Stimulated activated CD8-positive, alpha-beta memory T cell treated with anti-CD3 and anti-CD28 coated beads, Interleukin-4, amount 100 ng/mL, for 4 hours (primary cell): ENCODE results near the gene GPR65.

Source experiments
- DNase-seq, 2 donors: peaks; one replicate each; pipeline ENCODE4 v3.0.0-alpha.2; 2020; ENCODE audit warnings: low read depth in 2 of 2, low spot score in 1 of 2

Gene GPR65

GRCh38 chr14:88005050-88005481 lies at the start of gene GPR65:
Gene GPR65 (plus strand): TSS chr14:88005135. CDS start chr14:88010848, 5,713 bp downstream.
- DNase-seq = no peak

DNA sequence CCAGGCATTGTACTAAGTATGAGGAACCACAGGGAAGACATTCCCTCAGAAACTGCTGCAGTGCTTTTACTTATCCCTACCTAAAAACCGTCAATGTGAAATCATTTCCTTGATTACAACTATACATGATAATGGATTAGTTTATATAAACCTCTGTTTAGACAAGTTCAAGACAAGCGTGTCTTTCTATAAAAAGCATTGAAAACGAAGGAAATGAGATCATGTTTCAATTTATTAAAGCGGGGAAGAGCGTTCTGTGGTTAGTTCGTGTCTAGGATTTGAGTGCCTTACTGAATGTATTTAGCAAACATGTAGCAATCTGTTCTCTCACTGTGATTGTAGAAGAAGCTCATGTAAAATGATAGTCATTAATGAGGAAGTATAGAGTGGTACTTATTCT lies 49.4 kb upstream of the GPR65 start:
- DNase-seq = no peak

- no peak for DNase-seq
Measured at GRCh38 chr14:87960013-87960787, 44.7 kb upstream of the GPR65 start.

DNA sequence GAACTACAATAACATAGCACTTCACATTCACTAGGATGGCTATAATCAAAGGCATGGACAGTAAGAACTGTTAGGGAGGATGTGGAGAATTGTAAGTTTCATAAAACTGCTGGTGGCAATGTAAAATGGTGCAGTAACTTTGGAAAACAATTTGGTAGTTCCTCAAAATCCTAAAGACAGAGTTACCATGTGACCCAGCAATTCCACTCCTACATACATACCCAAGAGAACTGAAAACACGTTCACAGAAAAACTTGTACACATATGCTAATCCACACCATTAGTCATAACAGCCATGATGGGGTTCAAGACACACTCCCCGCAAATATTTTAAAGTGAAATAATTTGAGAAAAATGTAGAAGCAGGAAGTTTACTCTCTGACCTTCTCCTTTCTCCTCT lies 43.7 kb upstream of the GPR65 start:
- no peak for DNase-seq

DNA sequence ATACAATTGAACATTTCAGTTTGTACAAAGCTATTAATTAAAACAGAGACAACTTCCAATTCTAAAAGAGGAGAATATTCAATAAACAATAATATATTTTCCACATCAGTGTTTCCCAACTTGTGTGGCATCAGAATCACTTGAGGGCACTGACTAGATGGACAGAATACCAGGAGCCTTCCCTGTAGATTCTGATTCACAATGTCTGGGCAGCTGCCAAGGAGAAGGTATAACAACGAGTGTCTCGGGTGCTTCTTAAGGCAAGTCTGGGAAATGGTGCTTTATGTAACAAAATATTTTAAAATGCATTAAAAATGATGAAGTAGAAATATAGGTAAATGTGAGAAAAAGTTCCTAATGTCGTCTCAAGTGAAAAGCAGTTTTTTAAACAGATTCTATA lies 38.1 kb upstream of the GPR65 start:
- no peak for DNase-seq

GRCh38 chr14:87967496-87967895 lies 37.4 kb upstream of the GPR65 start:
- DNase-seq = no peak

GRCh38 chr14:87971010-87971409 lies 33.9 kb upstream of the GPR65 start:
- DNase-seq = no peak

GRCh38 chr14:87975636-87976035 lies 29.3 kb upstream of the GPR65 start:
- no peak for DNase-seq

DNA sequence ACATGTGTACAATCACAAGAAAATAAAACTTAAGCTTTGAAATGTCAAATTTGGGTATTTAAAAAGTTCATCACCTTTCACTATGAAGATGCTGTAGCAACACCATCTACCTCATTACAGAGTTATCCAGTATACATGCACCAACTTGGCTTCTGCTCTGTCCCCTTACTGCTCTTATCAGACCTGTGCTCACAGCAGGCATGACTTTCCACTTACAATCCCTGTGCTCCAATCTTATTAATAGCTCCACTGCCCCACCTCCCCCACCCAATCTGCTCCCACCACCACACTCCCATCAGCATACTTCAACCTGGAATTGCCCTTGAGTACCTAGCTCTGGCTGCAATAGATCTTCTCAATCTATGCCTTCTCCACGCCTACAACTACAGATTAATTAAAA lies 25.2 kb upstream of the GPR65 start:
- DNase-seq = no peak

DNA sequence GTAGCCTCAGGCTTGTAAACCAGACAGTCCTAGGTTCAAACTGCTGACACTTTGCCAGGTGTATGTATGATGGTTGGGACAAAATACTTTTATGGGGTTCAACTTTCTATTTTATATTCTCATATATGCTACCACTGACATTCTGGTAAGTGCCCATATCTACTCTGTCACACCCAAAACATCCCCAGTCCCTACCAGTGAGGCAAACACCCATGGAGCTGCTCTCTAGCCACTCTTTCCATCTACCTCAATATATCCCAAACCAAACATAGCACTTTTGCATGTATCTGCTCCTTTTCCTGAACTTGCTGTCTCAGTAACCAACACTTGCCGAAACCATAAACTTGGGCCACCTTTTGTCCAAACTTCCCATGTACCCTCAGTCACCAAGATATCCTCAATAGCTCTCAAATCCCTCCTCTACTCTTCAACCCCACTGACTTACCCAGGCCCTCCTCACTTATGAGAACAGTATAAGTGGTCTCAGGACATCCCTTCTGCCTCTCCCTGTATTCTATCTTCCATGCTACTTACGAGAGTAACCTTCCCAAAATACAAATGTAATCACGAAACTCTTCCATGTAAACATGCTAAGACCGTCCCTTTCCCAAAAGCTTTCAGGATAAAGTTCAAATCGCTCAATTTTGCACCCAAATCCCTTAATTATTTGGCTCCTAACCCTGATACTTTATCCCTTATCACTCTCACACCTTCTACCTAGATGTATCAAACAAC lies 15.5 kb upstream of the GPR65 start:
- DNase-seq = no peak

GRCh38 chr14:87989956-87990299 lies 15.0 kb upstream of the GPR65 start:
- DNase-seq = no peak

GRCh38 chr14:87990682-87991081 lies 14.3 kb upstream of the GPR65 start:
- no peak for DNase-seq

DNA sequence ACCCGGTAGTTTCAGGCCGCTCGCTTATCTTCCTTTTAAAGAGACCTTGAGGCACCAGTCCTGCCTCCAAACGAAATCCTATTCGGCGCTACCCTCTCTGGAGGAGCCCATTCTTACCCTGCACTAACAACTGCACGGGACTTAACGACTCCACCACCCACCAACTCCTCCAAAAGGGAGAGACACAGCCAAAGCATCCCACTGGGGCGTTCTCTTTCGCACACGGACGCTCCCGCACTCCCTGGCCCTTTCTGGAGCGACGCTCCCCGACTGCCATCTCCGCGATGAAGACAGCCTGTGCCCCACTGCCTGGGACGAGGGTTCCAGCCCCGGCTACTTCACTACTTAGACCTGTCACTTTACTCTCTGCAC lies 12.6 kb upstream of the GPR65 start:
- no peak for DNase-seq

DNA sequence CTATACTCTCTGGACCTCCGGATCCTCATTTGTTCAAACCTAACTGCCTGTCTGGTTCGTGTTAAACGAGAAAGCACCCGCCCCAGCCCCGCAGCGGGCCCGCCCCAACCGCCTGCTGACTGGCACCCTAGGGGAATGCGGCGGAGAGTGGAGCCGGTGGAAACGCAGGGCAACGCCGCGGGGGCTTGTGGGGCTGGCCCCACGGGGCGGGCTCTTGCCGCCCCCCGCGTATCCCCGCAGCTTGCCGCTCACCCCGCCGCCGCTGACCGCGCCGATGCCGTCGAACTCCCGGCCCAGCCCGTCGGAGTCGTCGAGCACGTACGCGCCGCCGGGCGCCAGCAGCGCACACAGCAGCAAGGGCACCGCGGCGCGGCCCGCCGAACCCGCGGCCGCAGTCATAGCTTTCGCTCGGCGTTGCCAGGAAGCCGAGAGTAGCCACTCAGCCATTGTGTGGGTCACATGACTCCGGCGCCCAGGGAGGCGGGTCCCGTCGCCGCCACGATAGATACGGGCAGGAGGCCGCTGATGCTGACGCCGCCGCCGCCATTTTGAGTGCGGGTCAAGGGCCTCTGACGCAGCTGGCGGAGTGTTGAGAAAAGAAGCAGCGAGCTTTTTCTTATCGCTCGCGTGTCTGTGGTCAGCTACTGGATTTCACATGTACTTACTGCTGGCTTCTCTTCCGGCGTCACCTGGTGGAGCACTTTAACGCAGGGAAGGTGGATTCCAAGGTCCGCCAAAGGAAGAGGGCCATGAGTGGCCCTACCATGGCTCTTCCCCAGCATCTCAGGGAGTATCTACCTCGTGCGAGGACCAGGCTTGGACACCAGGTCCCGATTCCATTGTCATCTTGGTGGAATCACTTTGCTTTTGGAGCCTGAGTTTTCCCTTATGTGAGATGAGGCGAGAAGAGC lies 12.0 kb upstream of the GPR65 start, which contains the start of gene GALC:
Gene GALC (minus strand): TSS at position 465 of the 911 bp plus-strand sequence. CDS start 18 bp downstream, at position 447.
- peak; percentile 87 to 92 for DNase-seq

DNA sequence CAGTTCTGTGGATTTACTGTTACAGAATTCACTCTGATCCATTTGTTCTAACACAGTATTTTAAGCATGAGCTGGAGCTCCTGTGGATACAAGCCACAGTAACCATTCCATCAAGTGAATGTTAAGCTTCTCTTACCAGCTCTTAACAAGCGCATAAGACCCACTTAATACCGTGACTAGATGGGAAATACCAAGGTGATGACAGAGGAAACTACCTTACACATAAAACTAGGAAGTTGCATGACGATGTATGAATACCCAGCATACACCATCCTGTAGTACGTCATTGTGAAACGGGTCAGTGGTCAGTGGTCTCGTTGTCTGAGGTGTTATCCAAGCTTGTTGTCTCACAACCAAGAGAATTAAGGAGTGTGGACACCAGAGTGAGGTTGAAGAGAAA lies 10.0 kb upstream of the GPR65 start:
- no peak for DNase-seq

DNA sequence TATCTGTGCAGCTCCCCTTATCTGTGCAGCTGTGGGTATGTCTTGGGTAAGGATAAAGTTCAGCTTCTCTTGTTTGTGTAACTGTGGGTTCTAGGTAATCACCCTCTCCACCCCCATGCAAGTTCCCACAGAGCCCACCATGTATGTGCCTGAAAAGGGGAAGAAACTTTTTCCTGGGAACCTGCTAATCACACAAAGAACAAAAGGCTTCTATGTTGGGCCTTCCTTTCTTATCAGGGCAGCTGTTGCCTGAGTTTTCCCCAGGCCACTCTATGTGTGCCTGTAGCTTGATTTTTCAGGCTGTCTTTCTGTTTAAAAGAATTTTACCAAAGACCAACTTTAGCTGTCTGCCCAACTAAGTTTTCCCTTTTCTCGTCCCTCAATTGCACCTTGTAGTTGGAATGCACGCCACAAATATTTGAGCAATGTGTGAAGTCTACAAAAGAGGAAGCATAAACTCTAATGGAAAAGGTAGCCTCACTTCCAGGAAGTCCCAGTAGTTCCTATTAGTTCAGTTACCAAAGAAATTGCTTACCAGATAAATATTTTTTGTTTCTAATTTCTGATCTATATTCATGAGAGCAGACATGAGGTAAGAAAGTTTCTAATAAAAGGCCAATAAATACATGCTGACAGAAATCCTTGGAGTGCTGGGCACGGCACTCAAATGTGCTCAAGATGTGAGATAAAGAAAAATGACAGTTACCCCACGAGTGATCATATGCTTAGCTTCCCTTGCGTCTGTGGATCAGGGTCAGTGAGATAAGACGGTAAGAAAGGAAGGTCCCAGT lies 9.2 kb upstream of the GPR65 start:
- no peak for DNase-seq

DNA sequence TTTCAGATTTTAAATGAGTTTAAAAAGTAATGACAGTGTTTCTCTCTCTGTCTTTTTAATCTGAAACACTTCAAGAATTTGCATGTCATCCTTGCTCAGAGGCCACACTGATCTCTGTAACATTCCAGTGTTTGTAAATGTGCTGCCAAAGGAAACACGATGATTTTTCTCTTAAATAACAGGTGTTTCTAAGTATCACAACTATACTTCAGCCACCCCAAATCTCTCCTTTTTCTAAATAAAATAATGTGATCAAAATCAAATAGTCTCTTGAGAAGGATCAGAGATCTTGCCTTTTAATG lies 8.7 kb upstream of the GPR65 start:
- DNase-seq = no peak

- no peak for DNase-seq
Measured at GRCh38 chr14:87998482-87998881, 6.5 kb upstream of the GPR65 start.

GRCh38 chr14:87999277-87999676 lies 5.7 kb upstream of the GPR65 start:
- no peak for DNase-seq

- no peak for DNase-seq
Measured at GRCh38 chr14:88002421-88003075, 2.4 kb upstream of the GPR65 start.
